Measurements from ENCODE around the gene POU2AF2. TPM values are rescaled to one million over a fixed set of nuclear protein-coding genes. Genes with fewer than 3 reads are reported as not detected.
"Not testable (repeated sequence)": the region's sequence is repeated elsewhere in the genome, so short reads cannot be mapped to it uniquely, and the experiment has no call there.

Gene POU2AF2
- polyA plus RNA-seq, 2 of the 4 experiments (the other 2 are of a cell fraction): not detected

DNA sequence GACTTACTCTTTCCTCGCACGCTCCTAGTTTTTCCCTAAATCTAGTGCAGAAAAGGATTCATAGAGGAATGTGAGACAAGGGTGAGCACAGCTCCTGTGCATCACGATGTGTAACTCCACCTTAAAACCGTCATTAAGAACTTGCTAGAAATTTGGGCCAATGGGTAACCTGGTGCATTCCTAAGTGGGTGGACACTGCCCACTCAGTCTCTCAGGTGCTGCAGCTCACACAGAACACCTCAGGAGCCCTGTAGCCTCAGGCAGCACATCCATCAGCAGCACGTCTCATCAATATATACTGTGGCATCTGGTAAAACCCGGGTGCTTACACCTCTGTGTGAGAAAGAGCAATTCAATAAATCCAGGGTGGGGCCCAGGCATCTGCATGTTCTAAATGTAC is 65.2 kb downstream of the POU2AF2 start:
- 83% methylated on average over 6 of the region's 6 CpGs for WGBS (ENCODE audit: missing lambda C conversion rate)
- TF ChIP-seq JUNB (IDR thresholded peaks at IDR 0.05) (no peak), POLR2AphosphoS2 (conservative IDR thresholded peaks at IDR 0.05; ENCODE audit: low read length) (no peak), HOXB13 (CRISPR knock-in tag; IDR thresholded peaks at IDR 0.05; ENCODE audit: low read depth) (no peak), EP300 (IDR thresholded peaks at IDR 0.05) (no peak), MYC (IDR thresholded peaks at IDR 0.05; ENCODE audit: borderline replicate concordance, low read length) (no peak), FOSL2 (IDR thresholded peaks at IDR 0.05) (no peak), FOSL2 (CRISPR knock-in tag; IDR thresholded peaks at IDR 0.05) (no peak), RAD21 (conservative IDR thresholded peaks at IDR 0.05 in 1 of 2, IDR thresholded peaks at IDR 0.05 in 1 of 2) (no peak), CHD4 (IDR thresholded peaks at IDR 0.05; ENCODE audit: borderline replicate concordance) (no peak), CBX8 (IDR thresholded peaks at IDR 0.05) (no peak), NR3C1 (IDR thresholded peaks at IDR 0.05) (no peak)
- H3K27ac ChIP-seq: peak overlapping the region in 1 of 2 experiments; percentile 45; a peak in 1 of 6 replicates
- peak overlapping the region; percentile 38; the same call in 2 of the 3 replicates for H3K4me2 ChIP-seq
- H3K9me3 ChIP-seq: no peaks in the 10 kb centered on the region
- ChIA-PET CTCF (interaction anchor here (0.9 kb wide), 1 partner anchor 12 kb away, joined by 3 read pairs; the partner anchor contains the start of gene POU2AF3), POLR2A (no interaction called here)
- peaks cover 35% of the 10 kb centered on the region for H3K4me1 ChIP-seq
- FAIRE-seq: no peak
- ATAC-seq: no peak
- DNase-seq (ENCODE audit: low read depth in 1 of 2, low spot score in 1 of 2): no peak
- no peak overlapping the region for H3K4me3 ChIP-seq

DNA sequence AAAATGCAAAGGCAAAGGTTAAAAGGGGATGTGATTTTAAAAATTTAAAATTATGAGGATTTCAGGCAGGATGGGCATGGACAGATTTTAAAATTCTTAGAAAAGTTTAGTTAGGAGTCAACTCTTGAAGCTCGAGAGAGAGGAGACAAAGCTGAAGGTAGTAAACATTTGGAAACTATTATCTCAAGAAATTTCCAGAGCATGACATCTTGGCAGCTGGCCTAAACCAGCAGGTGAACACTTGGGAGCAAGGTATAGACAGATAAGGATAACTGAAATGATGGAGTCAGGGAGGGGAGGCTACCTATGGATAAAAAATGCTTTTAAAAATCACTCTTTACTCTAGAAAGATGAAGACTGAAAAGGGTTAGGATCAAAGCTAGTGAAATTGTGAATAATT is 66.6 kb downstream of the POU2AF2 start:
- DNase-seq (ENCODE audit: low read depth in 1 of 2, low spot score in 1 of 2) (no peak), ATAC-seq (no peak), FAIRE-seq (no peak)
- ChIA-PET POLR2A (no interaction called here), CTCF (interaction anchor here (1.0 kb wide), 1 partner anchor 13 kb away, joined by 3 read pairs; the partner anchor contains the start of gene POU2AF3)
- no peak overlapping the region for H3K4me3 ChIP-seq
- 30% methylated on average over 1 of the region's 1 CpG for WGBS (ENCODE audit: missing lambda C conversion rate)
- H3K4me2 ChIP-seq: no peak overlapping the region
- no peaks in the 10 kb centered on the region for H3K9me3 ChIP-seq
- peaks cover 35% of the 10 kb centered on the region for H3K4me1 ChIP-seq
- H3K27ac ChIP-seq: no peak overlapping the region
- TF ChIP-seq POLR2A (IDR thresholded peaks at IDR 0.05; ENCODE audit: low read length): no peak

DNA sequence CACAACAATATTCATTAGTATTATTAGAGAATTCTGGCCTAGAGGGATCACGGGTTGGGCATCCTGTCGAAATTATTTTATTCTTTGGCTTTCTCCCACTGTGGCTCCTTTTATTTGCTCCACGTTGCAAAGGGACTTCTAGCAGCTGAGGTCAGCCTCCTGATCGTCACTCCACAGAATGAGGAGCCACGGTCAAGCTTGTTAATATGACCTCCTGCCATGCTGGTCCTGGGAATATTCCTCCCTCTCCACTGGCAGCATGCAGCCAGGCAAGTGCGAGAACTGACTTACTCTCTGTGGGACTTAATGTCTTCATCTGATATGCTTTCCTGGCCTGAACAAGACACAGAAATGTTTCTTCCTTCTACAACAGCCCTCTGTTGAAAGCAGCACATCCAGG is 73.8 kb downstream of the POU2AF2 start:
- Histone ChIP-seq H3K4me1 (peaks cover 15% of the 10 kb centered on the region; the same call in 2 of the 3 replicates), H3K4me2 (no peak overlapping the region), H3K27ac (no peak overlapping the region), H3K4me3 (no peak overlapping the region), H3K9me3 (no peaks in the 10 kb centered on the region)
- no peak for ATAC-seq
- 62% methylated on average over 6 of the region's 6 CpGs for WGBS (ENCODE audit: missing lambda C conversion rate)
- no peak for FAIRE-seq
- ChIA-PET POLR2A (no interaction called here), CTCF (no interaction called here)
- DNase-seq (ENCODE audit: low read depth in 1 of 2, low spot score in 1 of 2): no peak
- TF ChIP-seq CBX8 (IDR thresholded peaks at IDR 0.05): no peak
- no peak for TF ChIP-seq MYC (IDR thresholded peaks at IDR 0.05; ENCODE audit: borderline replicate concordance, low read length)
- TF ChIP-seq PHF8 (IDR thresholded peaks at IDR 0.05; ENCODE audit: borderline replicate concordance, low read depth): no peak
- TF ChIP-seq FOSL2 (IDR thresholded peaks at IDR 0.05): no peak
- no peak for TF ChIP-seq FOSL2 (CRISPR knock-in tag; IDR thresholded peaks at IDR 0.05)
- no peak for TF ChIP-seq TFCP2L1 (CRISPR knock-in tag; IDR thresholded peaks at IDR 0.05)
- TF ChIP-seq EHMT2 (IDR thresholded peaks at IDR 0.05; ENCODE audit: low read depth): no peak
- TF ChIP-seq, protein P1, sequence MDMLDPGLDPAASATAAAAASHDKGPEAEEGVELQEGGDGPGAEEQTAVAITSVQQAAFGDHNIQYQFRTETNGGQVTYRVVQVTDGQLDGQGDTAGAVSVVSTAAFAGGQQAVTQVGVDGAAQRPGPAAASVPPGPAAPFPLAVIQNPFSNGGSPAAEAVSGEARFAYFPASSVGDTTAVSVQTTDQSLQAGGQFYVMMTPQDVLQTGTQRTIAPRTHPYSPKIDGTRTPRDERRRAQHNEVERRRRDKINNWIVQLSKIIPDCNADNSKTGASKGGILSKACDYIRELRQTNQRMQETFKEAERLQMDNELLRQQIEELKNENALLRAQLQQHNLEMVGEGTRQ (IDR thresholded peaks at IDR 0.05): no peak
- no peak for TF ChIP-seq NPAS2 (CRISPR knock-in tag; IDR thresholded peaks at IDR 0.05; ENCODE audit: borderline replicate concordance)

DNA sequence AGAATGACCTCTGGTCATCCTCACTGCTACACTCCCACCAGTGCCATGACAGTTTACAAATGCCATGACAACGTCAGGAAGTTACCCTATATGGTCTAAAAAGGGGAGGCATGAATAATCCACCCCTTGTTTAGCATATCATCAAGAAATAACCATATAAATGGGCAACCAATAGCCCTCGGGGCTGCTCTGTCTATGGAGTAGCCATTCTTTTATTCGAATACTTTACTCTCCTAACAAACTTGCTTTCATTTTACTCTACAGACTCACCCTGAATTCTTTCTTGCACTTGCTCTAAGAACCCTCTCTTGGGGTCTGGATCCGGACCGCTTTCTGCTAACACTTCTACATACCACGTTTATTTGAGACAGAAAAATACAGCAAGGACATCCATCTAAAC is 74.7 kb downstream of the POU2AF2 start:
- H3K27ac ChIP-seq; H3K9me3 ChIP-seq; POLR2A ChIA-PET; FAIRE-seq; CTCF ChIA-PET; DNase-seq (ENCODE audit: low read depth in 1 of 2, low spot score in 1 of 2); ATAC-seq; H3K4me3 ChIP-seq: not testable (repeated sequence)
- Histone ChIP-seq H3K4me1 (peaks cover 19% of the 10 kb centered on the region; the same call in 2 of the 3 replicates), H3K4me2 (peak overlapping the region; percentile 36)
- 59% methylated on average over 6 of the region's 6 CpGs for WGBS (ENCODE audit: missing lambda C conversion rate)
